Cardiac muscle cell (in vitro differentiated cells and primary cell): Measurements from ENCODE around the gene ZNF536. TPM values are rescaled to one million over a fixed set of nuclear protein-coding genes. Genes with fewer than 3 reads are reported as not detected.
"Not testable (repeated sequence)": the region's sequence is repeated elsewhere in the genome, so short reads cannot be mapped to it uniquely, and the experiment has no call there.

Experiments
- DNase-seq, 2 donors: peaks; one replicate each; pipeline versions ENCODE4 v3.0.0 to v3.0.0-alpha.2; 2010 to 2017; ENCODE audit warnings: low read depth in 1 of 2, low spot score in 1 of 2
- H3K27ac ChIP-seq: fragments of 200-600 bp; sonication (generic); 2 replicates; pipeline ENCODE4 v1.5.1; 2016
- H3K27me3 ChIP-seq: fragments of 200-600 bp; sonication (generic); 2 replicates; pipeline ENCODE4 v1.6.0; 2016; ENCODE audit warnings: control low read depth
- H3K36me3 ChIP-seq: fragments of 200-600 bp; sonication (generic); 2 replicates; pipeline ENCODE4 v1.5.1; 2016; ENCODE audit warnings: control low read depth
- H3K4me1 ChIP-seq: fragments of 200-600 bp; sonication (generic); 2 replicates; pipeline ENCODE4 v1.8.1; 2017; ENCODE audit warnings: low read depth, mild to moderate bottlenecking, mixed run types
- H3K4me3 ChIP-seq: fragments of 200-600 bp; sonication (generic); 2 replicates; pipeline ENCODE4 v1.5.1; 2016; ENCODE audit warnings: mild to moderate bottlenecking
- H3K9me3 ChIP-seq: fragments of 200-600 bp; sonication (generic); 2 replicates; pipeline ENCODE4 v1.5.1; 2017; ENCODE audit warnings: low read depth, mild to moderate bottlenecking, control low read depth
- CTCF ChIP-seq: IDR thresholded peaks from 2 replicates; pipeline ENCODE4 v1.5.1; 2012; ENCODE audit warnings: low read depth, mild to moderate bottlenecking, low read length
- polyA plus RNA-seq: library from polyadenylated mRNA; unstranded; fragments of >200 nt; fragmentation: Nextera tagmentation; extraction: Ambion mirVana; gene quantifications from 2 replicates; pipeline ENCODE4 v1.2.1, GENCODE V29; 2016
- total RNA-seq: library from RNA; depleted of rRNA; stranded (reverse); fragments of >200 nt; gene quantifications from 2 replicates; pipeline ENCODE4 v1.2.3, GENCODE V29; 2016

ZNF536 gene
- total and polyA plus RNA-seq, 2 experiments from 2014 or later, result 0.12 to 0.39 TPM

DNA sequence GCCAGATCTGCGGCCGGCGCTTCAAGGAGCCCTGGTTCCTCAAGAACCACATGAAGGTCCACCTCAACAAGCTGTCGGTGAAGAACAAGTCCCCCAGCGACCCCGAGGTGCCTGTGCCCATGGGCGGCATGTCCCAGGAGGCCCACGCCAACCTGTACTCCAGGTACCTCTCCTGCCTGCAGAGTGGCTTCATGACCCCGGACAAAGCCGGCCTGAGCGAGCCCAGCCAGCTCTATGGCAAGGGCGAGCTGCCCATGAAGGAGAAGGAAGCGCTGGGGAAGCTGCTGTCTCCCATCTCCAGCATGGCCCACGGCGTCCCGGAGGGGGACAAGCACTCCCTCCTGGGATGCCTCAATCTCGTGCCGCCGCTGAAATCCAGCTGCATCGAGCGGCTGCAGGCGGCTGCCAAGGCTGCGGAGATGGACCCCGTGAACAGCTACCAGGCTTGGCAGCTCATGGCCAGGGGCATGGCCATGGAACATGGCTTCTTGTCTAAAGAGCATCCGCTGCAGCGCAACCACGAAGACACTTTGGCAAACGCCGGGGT, 72.6 kb downstream of the ZNF536 start:
- Histone ChIP-seq H3K4me3 (no peak overlapping the region), H3K27ac (no peak overlapping the region), H3K9me3 (no peaks in the 10 kb centered on the region), H3K27me3 (peaks cover 15% of the 10 kb centered on the region), H3K4me1 (no peaks in the 10 kb centered on the region), H3K36me3 (no peaks in the 10 kb centered on the region)
- no peak for DNase-seq
- TF ChIP-seq CTCF, result no peak

DNA sequence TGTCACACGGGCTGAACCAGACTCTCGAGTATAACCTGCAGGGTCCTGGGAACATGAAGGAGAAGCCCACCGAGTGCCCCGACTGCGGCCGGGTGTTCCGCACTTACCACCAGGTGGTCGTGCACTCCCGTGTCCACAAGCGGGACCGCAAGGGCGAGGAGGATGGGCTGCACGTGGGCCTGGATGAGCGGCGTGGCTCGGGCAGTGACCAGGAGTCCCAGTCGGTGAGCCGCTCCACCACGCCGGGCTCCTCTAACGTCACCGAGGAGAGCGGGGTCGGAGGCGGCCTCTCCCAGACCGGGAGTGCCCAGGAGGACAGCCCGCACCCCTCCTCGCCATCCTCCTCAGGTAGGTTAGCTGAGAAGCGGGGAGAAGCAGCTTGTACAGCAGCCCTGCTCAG, 73.2 kb downstream of the ZNF536 start:
- no peaks in the 10 kb centered on the region for H3K9me3 ChIP-seq
- H3K4me3 ChIP-seq, result no peak overlapping the region
- H3K36me3 ChIP-seq, result no peaks in the 10 kb centered on the region
- DNase-seq, result no peak
- no peaks in the 10 kb centered on the region for H3K4me1 ChIP-seq
- H3K27ac ChIP-seq, result no peak overlapping the region
- no peak for TF ChIP-seq CTCF
- peaks cover 15% of the 10 kb centered on the region for H3K27me3 ChIP-seq

DNA sequence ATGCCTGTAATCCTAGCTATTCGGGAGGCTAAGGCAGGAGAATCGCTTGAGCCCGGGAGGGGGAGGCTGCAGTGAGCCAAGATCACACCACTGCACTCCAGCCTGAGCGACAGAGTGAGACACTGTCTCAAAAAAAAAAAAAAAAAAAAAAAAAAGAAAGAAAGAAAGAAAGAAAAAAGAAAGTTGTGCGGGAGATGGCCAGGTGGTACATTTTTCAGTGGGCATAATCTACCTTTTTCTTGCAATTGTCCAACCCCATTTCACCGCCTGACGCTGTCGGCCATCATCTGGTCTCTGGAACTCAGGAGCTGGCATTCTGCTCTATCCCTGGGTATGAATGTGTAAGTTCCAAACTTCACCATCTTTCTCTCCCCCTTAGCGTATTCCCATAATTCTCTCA, 73.9 kb downstream of the ZNF536 start:
- not testable (repeated sequence) for H3K27ac ChIP-seq

GRCh38 chr19:30446850-30447552, 74.8 kb downstream of the ZNF536 start:
- H3K4me3 ChIP-seq, result no peak overlapping the region
- DNase-seq, result no peak
- no peak for TF ChIP-seq CTCF
- H3K27ac ChIP-seq, result no peak overlapping the region
- no peaks in the 10 kb centered on the region for H3K36me3 ChIP-seq
- H3K27me3 ChIP-seq, result peaks cover 15% of the 10 kb centered on the region
- no peaks in the 10 kb centered on the region for H3K4me1 ChIP-seq
- H3K9me3 ChIP-seq, result no peaks in the 10 kb centered on the region

More for the DNA sequence above, 73.9 kb downstream of the ZNF536 start:
- not testable (repeated sequence) for H3K4me3 ChIP-seq, H3K9me3 ChIP-seq, H3K4me1 ChIP-seq, DNase-seq, H3K36me3 ChIP-seq
- H3K27me3 ChIP-seq, result peaks cover 15% of the 10 kb centered on the region

GRCh38 chr19:30447553-30447870, 75.3 kb downstream of the ZNF536 start:
- no peaks in the 10 kb centered on the region for H3K9me3 ChIP-seq
- H3K4me3 ChIP-seq, result no peak overlapping the region
- H3K27me3 ChIP-seq, result peaks cover 15% of the 10 kb centered on the region
- no peak for DNase-seq
- no peak overlapping the region for H3K27ac ChIP-seq
- no peaks in the 10 kb centered on the region for H3K4me1 ChIP-seq
- no peaks in the 10 kb centered on the region for H3K36me3 ChIP-seq
- no peak for TF ChIP-seq CTCF

DNA sequence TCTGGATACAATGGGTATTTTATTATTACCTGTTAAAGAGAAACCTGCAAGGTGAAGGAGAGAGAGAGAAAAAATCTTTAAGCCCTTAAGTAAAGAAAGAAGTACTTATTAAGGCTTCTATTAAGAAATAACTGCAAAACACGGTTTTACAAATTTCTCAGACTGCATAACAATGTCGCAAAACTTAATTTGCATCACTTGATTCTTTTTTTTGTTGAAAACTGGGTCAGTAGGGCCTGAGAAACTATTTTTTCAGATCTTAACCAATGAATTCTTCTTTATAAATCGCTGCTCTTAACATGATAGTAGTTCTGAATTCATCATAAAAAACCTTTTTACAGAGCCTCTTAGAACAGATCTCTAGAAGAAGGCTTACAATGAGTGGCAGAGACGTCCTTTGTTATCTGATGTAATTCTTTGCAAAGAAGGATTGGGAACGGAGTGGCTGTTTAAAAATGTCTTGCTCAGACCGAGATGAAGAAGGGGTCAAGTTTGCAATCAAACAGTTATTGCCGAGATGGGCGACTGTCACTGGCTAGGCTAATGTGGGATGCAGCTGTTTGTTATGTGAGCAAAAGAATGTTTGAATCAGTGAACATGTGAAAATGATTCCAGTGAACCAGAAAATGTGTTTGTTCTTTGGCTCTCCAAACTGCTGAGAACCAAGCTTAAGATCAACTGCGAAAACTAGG, 76.3 kb downstream of the ZNF536 start:
- Histone ChIP-seq H3K27me3 (peaks cover 15% of the 10 kb centered on the region), H3K4me3 (no peak overlapping the region), H3K36me3 (no peaks in the 10 kb centered on the region), H3K27ac (no peak overlapping the region), H3K4me1 (no peaks in the 10 kb centered on the region), H3K9me3 (no peaks in the 10 kb centered on the region)
- TF ChIP-seq CTCF, result no peak
- DNase-seq, result no peak
